A549 (cell line): ENCODE data around the gene FAM170B. TPM values are rescaled to one million over a fixed set of nuclear protein-coding genes. Genes with fewer than 3 reads are reported as not detected.

Experiments
- ATAC-seq, 2 experiments: fragments of 200-7000 bp in 1 of 2; fragments of >200 bp in 1 of 2; cut with Nextera tagmentation in 1 of 2; cut with Tn5 transposase in 1 of 2; 3 replicates each; pipeline versions ENCODE4 v1.8.0 to v1.9.1; 2018 to 2020; ENCODE audit warnings: mild to moderate bottlenecking in 1 of 2, moderate library complexity in 1 of 2
- CTCF ChIA-PET: fragments of 300-600 bp; sonication (Branson Sonifier 250); formaldehyde crosslinking; extraction: SDS; loops from one replicate; lab custom pipeline; 2021; ENCODE audit warnings: antibody characterized with exemption, inconsistent platforms; lab: Yijun Ruan, JAX
- POLR2A ChIA-PET: fragments of 350-600 bp; formaldehyde crosslinking; extraction: SDS; loops from one replicate; lab custom pipeline; 2021; ENCODE audit warnings: antibody characterized with exemption, inconsistent platforms; lab: Yijun Ruan, JAX
- DNase-seq, 2 experiments: peaks; one replicate each; pipeline versions ENCODE4 v3.0.0 to v3.0.0-alpha.2; 2011 to 2016; ENCODE audit warnings: low read depth in 1 of 2, low spot score in 1 of 2
- FAIRE-seq: peaks from 2 replicates; lab custom pipeline; 2011; peaks lifted over from hg19 to GRCh38; lab: Jason Lieb, UNC
- H3K27ac ChIP-seq, 2 experiments: fragments of >200 bp; sonication (Bioruptor Twin); formaldehyde crosslinking; 3 replicates each; pipeline ENCODE4 v1.5.1; 2016 to 2017
- H3K4me1 ChIP-seq: fragments of >200 bp; sonication (Bioruptor Twin); formaldehyde crosslinking; 3 replicates; pipeline ENCODE4 v1.6.1; 2016
- H3K4me2 ChIP-seq: fragments of >200 bp; sonication (Bioruptor Twin); formaldehyde crosslinking; 3 replicates; pipeline ENCODE4 v1.6.1; 2016
- H3K4me3 ChIP-seq: fragments of >200 bp; sonication (Bioruptor Twin); formaldehyde crosslinking; 3 replicates; pipeline ENCODE4 v1.5.1; 2016
- H3K9me3 ChIP-seq: fragments of >200 bp; sonication (Bioruptor Twin); formaldehyde crosslinking; 3 replicates; pipeline ENCODE4 v1.6.1; 2016
- HEYL ChIP-seq: fragments of 250-450 bp; sonication (Bioruptor Pico); IDR thresholded peaks from 2 replicates; pipeline ENCODE4 v1.8.0; 2021; ENCODE audit warnings: mild to moderate bottlenecking, moderate library complexity
- PBX3 ChIP-seq: IDR thresholded peaks from 2 replicates; pipeline ENCODE4 v1.6.1; 2012
- TP53 ChIP-seq: fragments of 250-450 bp; sonication (Bioruptor Pico); IDR thresholded peaks from 2 replicates; pipeline ENCODE4 v1.5.0; 2021; ENCODE audit warnings: mild to moderate bottlenecking, moderate library complexity
- ZSCAN20 ChIP-seq: fragments of 250-450 bp; sonication (Bioruptor Pico); IDR thresholded peaks from 2 replicates; pipeline ENCODE4 v1.8.0; 2022; ENCODE audit warnings: mild to moderate bottlenecking, moderate library complexity
- WGBS: methylation state at CpG from one replicate; pipeline ENCODE4 v1.1.6; 2017; ENCODE audit errors: missing lambda C conversion rate; 5-methylcytosine and 5-hydroxymethylcytosine counted together
- polyA plus RNA-seq, 4 experiments: library from polyadenylated mRNA; depleted of rRNA in 3 of 4; stranded (reverse); fragments of >200 nt; fragmentation: RNase III in 1 of 4; extraction: RNeasy Plus Mini Kit Qiagen cat#74134 plus additional on column Dnase treatment in 1 of 4; gene quantifications; 2 replicates in 3 of 4; 3 replicates in 1 of 4; pipeline ENCODE4 v1.2.3, GENCODE V29; 2011 to 2017

The FAM170B gene
- polyA plus RNA-seq, 2 of the 4 experiments (the other 2 are of a cell fraction) = not detected

- CTCF ChIA-PET = no interaction called here
Observed at GRCh38 chr10:49081547-49082275, 52.1 kb downstream of the FAM170B start.

More at GRCh38 chr10:49081547-49082275, 52.1 kb downstream of the FAM170B start:
- no peak for TF ChIP-seq TP53
- no peak for TF ChIP-seq ZSCAN20 (CRISPR knock-in tag)
- no peak for TF ChIP-seq HEYL (CRISPR knock-in tag)
- TF ChIP-seq PBX3 = no peak
- no peaks in the 10 kb centered on the region for H3K4me1 ChIP-seq
- FAIRE-seq (no peak), DNase-seq (no peak), ATAC-seq (no peak)
- 51% methylated on average over 9 of the region's 9 CpGs for WGBS
- no peak overlapping the region for H3K4me2 ChIP-seq
- POLR2A ChIA-PET = no interaction called here
- H3K9me3 ChIP-seq = peaks cover 6% of the 10 kb centered on the region
- H3K27ac ChIP-seq = no peak overlapping the region
- no peak overlapping the region for H3K4me3 ChIP-seq

Other genes starting within 250 kb of the FAM170B start
- not detected in 2 replicates for gene LRRC18, start 194.2 kb downstream of the FAM170B start, polyA plus RNA-seq (2011; rRNA removed)
- gene LRRC18, start 194.2 kb downstream of the FAM170B start, polyA plus RNA-seq (2017; fragmentation: RNase III; extraction: RNeasy Plus Mini Kit Qiagen cat#74134 plus additional on column Dnase treatment) = not detected in 3 replicates
- 0.18 and 0.21 TPM in 2 replicates for gene VSTM4, start 18.5 kb downstream of the FAM170B start, polyA plus RNA-seq (2011; rRNA removed)
- gene VSTM4, start 18.5 kb downstream of the FAM170B start, polyA plus RNA-seq (2017; fragmentation: RNase III; extraction: RNeasy Plus Mini Kit Qiagen cat#74134 plus additional on column Dnase treatment) = 0.22 to 0.53 TPM (median 0.41 TPM) in 3 replicates
- not detected in 2 replicates for gene TMEM273, start 54.4 kb upstream of the FAM170B start, polyA plus RNA-seq (2011; rRNA removed)
- not detected in 3 replicates for gene TMEM273, start 54.4 kb upstream of the FAM170B start, polyA plus RNA-seq (2017; fragmentation: RNase III; extraction: RNeasy Plus Mini Kit Qiagen cat#74134 plus additional on column Dnase treatment)
- not detected in 2 replicates for gene C10orf71, start 165.1 kb upstream of the FAM170B start, polyA plus RNA-seq (2011; rRNA removed)
- not detected in 3 replicates for gene C10orf71, start 165.1 kb upstream of the FAM170B start, polyA plus RNA-seq (2017; fragmentation: RNase III; extraction: RNeasy Plus Mini Kit Qiagen cat#74134 plus additional on column Dnase treatment)